ENCODE measurements around the gene E2F7.
A peak's percentile ranks its signal among the peaks of the same experiment; 100 is the strongest.
"Not testable (repeated sequence)": the region's sequence is repeated elsewhere in the genome, so short reads cannot be mapped to it uniquely, and the experiment has no call there.

E2F7 gene

DNA sequence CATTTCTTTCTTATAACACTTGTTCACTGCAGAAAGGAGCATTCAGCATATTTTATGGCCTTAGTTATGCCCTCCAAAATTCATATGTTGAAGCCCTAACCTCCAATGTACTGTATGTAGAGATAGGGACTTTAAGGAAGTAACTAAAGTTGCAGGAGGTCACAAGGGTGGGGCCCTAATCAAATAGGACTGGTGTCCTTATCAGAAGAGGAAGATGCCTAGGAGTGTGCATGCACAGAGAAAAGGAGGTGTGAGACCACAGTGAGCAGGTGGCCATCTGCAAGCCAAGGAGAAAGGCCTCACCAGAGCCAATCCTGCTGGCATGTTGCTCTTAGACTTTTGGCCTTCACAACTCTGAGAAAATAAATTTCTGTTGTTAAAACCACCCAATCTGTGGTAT, 12.9 kb upstream of the E2F7 start:
- H2BK12ac ChIP-seq (ENCODE audit: low read length), result no peak overlapping the region
- H3K23ac ChIP-seq (ENCODE audit: low read depth, low read length, poor library complexity), result no peak overlapping the region
- H2BK5ac ChIP-seq (ENCODE audit: low read length), result no peak overlapping the region
- H3K14ac ChIP-seq (ENCODE audit: low read length), result no peak overlapping the region
- H3K9me3 ChIP-seq (replicated peaks in 1 of 2; ENCODE audit: control insufficient read depth in 2 of 2, insufficient read depth in 1 of 2, low read depth in 1 of 2, low read length in 2 of 2), result no peaks in the 10 kb centered on the region
- no peak overlapping the region for H4K91ac ChIP-seq (ENCODE audit: low read depth, low read length, poor library complexity)
- no peak overlapping the region for H2BK15ac ChIP-seq (ENCODE audit: low read length)
- H3K4me1 ChIP-seq (ENCODE audit: control insufficient read depth in 2 of 2, insufficient read depth in 1 of 2, low read depth in 1 of 2, low read length in 2 of 2), result no peaks in the 10 kb centered on the region
- H3K4me2 ChIP-seq (ENCODE audit: insufficient read depth, low read length, poor library complexity, severe bottlenecking), result no peak overlapping the region
- H3K79me1 ChIP-seq (ENCODE audit: low read depth, low read length), result no peaks in the 10 kb centered on the region
- no peak overlapping the region for H3K18ac ChIP-seq (ENCODE audit: low read length)
- no peak overlapping the region for H3K4me3 ChIP-seq (ENCODE audit: low read length in 2 of 2)
- H2AK5ac ChIP-seq (ENCODE audit: low read depth, low read length), result no peak overlapping the region
- H2BK120ac ChIP-seq (ENCODE audit: low read depth, low read length), result no peak overlapping the region
- no peak overlapping the region for H2AFZ ChIP-seq (ENCODE audit: low read length)
- H3K4ac ChIP-seq (ENCODE audit: low read length), result no peak overlapping the region
- H4K8ac ChIP-seq (ENCODE audit: low read depth, low read length), result no peak overlapping the region
- H3K36me3 ChIP-seq (replicated peaks in 1 of 2; ENCODE audit: control insufficient read depth in 2 of 2, insufficient read depth in 2 of 2, low read length in 2 of 2), result no peaks in the 10 kb centered on the region
- no peak overlapping the region for H3K27ac ChIP-seq (replicated peaks; ENCODE audit: low read length)
- no peaks in the 10 kb centered on the region for H3K27me3 ChIP-seq (ENCODE audit: control insufficient read depth in 3 of 3, insufficient read depth in 3 of 3, low read depth in 1 of 3, low read length in 3 of 3)
- no peak for DNase-seq (ENCODE audit: low spot score)
- H3K9ac ChIP-seq (ENCODE audit: low read depth, low read length, poor library complexity), result no peak overlapping the region

DNA sequence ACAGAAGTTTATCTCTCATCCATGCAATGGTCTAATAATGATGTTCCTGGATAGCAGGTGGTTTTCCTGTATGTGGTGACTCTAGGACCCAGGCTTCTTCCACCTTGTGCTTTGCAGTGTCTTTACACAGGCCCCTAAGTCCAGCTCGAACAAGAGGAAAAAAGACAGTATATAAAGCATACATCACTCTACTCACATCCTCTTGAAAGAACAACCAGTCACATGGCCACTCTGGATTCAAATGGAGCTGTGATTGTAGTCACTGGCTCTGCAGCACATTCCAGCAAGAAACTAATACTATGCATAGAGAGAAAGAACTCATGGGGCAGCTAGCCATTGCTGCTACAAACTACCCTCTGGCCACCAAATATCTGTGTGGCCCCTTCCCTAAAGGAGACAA, 11.5 kb upstream of the E2F7 start:
- no peak overlapping the region for H2BK120ac ChIP-seq (ENCODE audit: low read depth, low read length)
- H3K27ac ChIP-seq (replicated peaks; ENCODE audit: low read length), result no peak overlapping the region
- H3K36me3 ChIP-seq (replicated peaks in 1 of 2; ENCODE audit: control insufficient read depth in 2 of 2, insufficient read depth in 2 of 2, low read length in 2 of 2), result no peaks in the 10 kb centered on the region
- no peak overlapping the region for H2AK5ac ChIP-seq (ENCODE audit: low read depth, low read length)
- no peak overlapping the region for H3K23ac ChIP-seq (ENCODE audit: low read depth, low read length, poor library complexity)
- H2AFZ ChIP-seq (ENCODE audit: low read length), result peak overlapping the region; percentile 54
- no CpG with 5 or more reads among the region's 1 CpG for WGBS, 2 donors (ENCODE audit: extremely low coverage in 2 of 2, insufficient read length in 2 of 2, insufficient replicate concordance in 1 of 2)
- no peak overlapping the region for H4K91ac ChIP-seq (ENCODE audit: low read depth, low read length, poor library complexity)
- H2BK12ac ChIP-seq (ENCODE audit: low read length), result no peak overlapping the region
- H2BK5ac ChIP-seq (ENCODE audit: low read length), result no peak overlapping the region
- no peaks in the 10 kb centered on the region for H3K4me1 ChIP-seq (ENCODE audit: control insufficient read depth in 2 of 2, insufficient read depth in 1 of 2, low read depth in 1 of 2, low read length in 2 of 2)
- no peak overlapping the region for H4K8ac ChIP-seq (ENCODE audit: low read depth, low read length)
- DNase-seq (ENCODE audit: low spot score), result no peak
- no peak overlapping the region for H3K9ac ChIP-seq (ENCODE audit: low read depth, low read length, poor library complexity)
- H3K27me3 ChIP-seq (ENCODE audit: control insufficient read depth in 3 of 3, insufficient read depth in 3 of 3, low read depth in 1 of 3, low read length in 3 of 3), result no peaks in the 10 kb centered on the region
- no peaks in the 10 kb centered on the region for H3K9me3 ChIP-seq (replicated peaks in 1 of 2; ENCODE audit: control insufficient read depth in 2 of 2, insufficient read depth in 1 of 2, low read depth in 1 of 2, low read length in 2 of 2)
- H3K4ac ChIP-seq (ENCODE audit: low read length), result no peak overlapping the region
- no peak overlapping the region for H3K14ac ChIP-seq (ENCODE audit: low read length)
- H3K4me2 ChIP-seq (ENCODE audit: insufficient read depth, low read length, poor library complexity, severe bottlenecking), result no peak overlapping the region
- no peak overlapping the region for H3K4me3 ChIP-seq (ENCODE audit: low read length in 2 of 2)
- H2BK15ac ChIP-seq (ENCODE audit: low read length), result no peak overlapping the region
- H3K79me1 ChIP-seq (ENCODE audit: low read depth, low read length), result no peaks in the 10 kb centered on the region
- H3K18ac ChIP-seq (ENCODE audit: low read length), result no peak overlapping the region

DNA sequence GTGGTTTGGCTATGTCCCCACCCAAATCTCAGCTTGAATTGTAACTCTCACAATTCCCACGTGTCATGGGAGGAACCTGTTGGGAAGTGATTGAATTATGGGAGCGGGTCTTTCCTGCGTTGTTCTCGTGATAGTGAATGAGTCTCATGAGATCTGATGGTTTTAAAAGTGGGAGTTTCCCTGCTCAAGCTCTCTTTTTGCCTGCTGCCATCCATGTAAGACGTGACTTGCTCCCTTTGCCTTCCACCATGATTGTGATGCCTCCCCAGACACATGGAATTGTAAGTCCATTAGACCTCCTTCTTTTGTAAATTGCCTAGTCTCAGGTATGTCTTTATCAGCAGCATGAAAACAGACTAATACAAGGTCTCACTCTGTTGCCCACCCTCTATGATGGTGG, 8.5 kb upstream of the E2F7 start:
- H3K4me3 ChIP-seq (ENCODE audit: low read length in 2 of 2), result not testable (repeated sequence)

DNA sequence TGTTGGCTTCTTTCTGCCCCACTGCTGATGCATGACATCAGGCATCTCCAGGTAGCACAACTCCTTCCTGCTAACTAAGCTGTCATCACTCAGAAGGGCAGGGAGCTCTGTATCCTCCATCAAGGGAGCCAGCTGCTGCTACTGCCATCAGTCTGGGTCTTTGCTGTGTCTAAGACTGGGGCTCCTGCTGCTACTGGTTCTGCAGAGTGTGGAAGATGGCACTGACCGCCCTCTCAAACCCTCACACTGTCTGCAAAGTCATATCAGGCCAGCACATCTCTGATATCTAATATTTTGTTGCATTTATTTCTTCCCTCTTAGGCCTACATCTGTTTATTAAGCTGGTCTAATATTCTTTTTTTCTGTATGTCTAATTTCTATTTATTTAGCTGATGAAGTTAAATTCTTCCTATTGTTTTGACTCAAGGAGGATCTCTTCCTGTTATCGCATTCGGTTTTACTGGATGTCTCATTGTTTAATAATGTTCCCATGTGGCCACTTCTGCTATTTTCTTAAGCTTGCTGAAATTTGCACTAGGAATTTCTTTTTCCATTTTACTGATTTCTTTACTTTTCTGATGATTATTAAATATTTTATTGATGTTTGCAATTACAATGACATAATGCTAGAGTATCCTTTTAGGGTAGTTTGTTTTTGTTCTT, 7.6 kb upstream of the E2F7 start:
- H3K23ac ChIP-seq (ENCODE audit: low read depth, low read length, poor library complexity), result no peak overlapping the region
- H3K27me3 ChIP-seq (ENCODE audit: control insufficient read depth in 3 of 3, insufficient read depth in 3 of 3, low read depth in 1 of 3, low read length in 3 of 3), result no peaks in the 10 kb centered on the region
- peaks cover 0 to 9% of the 10 kb centered on the region in 2 donors for H3K4me1 ChIP-seq (ENCODE audit: control insufficient read depth in 2 of 2, insufficient read depth in 1 of 2, low read depth in 1 of 2, low read length in 2 of 2)
- H2BK120ac ChIP-seq (ENCODE audit: low read depth, low read length), result no peak overlapping the region
- H2AFZ ChIP-seq (ENCODE audit: low read length), result no peak overlapping the region
- no peaks in the 10 kb centered on the region for H3K9me3 ChIP-seq (replicated peaks in 1 of 2; ENCODE audit: control insufficient read depth in 2 of 2, insufficient read depth in 1 of 2, low read depth in 1 of 2, low read length in 2 of 2)
- no peak overlapping the region for H3K27ac ChIP-seq (replicated peaks; ENCODE audit: low read length)
- no peak overlapping the region for H2BK15ac ChIP-seq (ENCODE audit: low read length)
- no peaks in the 10 kb centered on the region for H3K36me3 ChIP-seq (replicated peaks in 1 of 2; ENCODE audit: control insufficient read depth in 2 of 2, insufficient read depth in 2 of 2, low read length in 2 of 2)
- H3K14ac ChIP-seq (ENCODE audit: low read length), result no peak overlapping the region
- no peak overlapping the region for H2BK5ac ChIP-seq (ENCODE audit: low read length)
- H4K91ac ChIP-seq (ENCODE audit: low read depth, low read length, poor library complexity), result no peak overlapping the region
- H3K79me1 ChIP-seq (ENCODE audit: low read depth, low read length), result no peaks in the 10 kb centered on the region
- no peak overlapping the region for H2BK12ac ChIP-seq (ENCODE audit: low read length)
- H3K4me3 ChIP-seq (ENCODE audit: low read length in 2 of 2), result no peak overlapping the region
- no peak overlapping the region for H4K8ac ChIP-seq (ENCODE audit: low read depth, low read length)
- no peak overlapping the region for H3K9ac ChIP-seq (ENCODE audit: low read depth, low read length, poor library complexity)
- DNase-seq (ENCODE audit: low spot score), result no peak
- no CpG with 5 or more reads among the region's 3 CpGs for WGBS, 2 donors (ENCODE audit: extremely low coverage in 2 of 2, insufficient read length in 2 of 2, insufficient replicate concordance in 1 of 2)
- no peak overlapping the region for H3K4ac ChIP-seq (ENCODE audit: low read length)
- no peak overlapping the region for H2AK5ac ChIP-seq (ENCODE audit: low read depth, low read length)
- H3K4me2 ChIP-seq (ENCODE audit: insufficient read depth, low read length, poor library complexity, severe bottlenecking), result no peak overlapping the region
- no peak overlapping the region for H3K18ac ChIP-seq (ENCODE audit: low read length)

More for the DNA sequence above, 8.5 kb upstream of the E2F7 start:
- not testable (repeated sequence) for H3K18ac ChIP-seq (ENCODE audit: low read length); H2BK120ac ChIP-seq (ENCODE audit: low read depth, low read length); H2AFZ ChIP-seq (ENCODE audit: low read length); H3K14ac ChIP-seq (ENCODE audit: low read length); H3K27me3 ChIP-seq (ENCODE audit: control insufficient read depth in 3 of 3, insufficient read depth in 3 of 3, low read depth in 1 of 3, low read length in 3 of 3); H3K9me3 ChIP-seq (replicated peaks in 1 of 2; ENCODE audit: control insufficient read depth in 2 of 2, insufficient read depth in 1 of 2, low read depth in 1 of 2, low read length in 2 of 2); H3K23ac ChIP-seq (ENCODE audit: low read depth, low read length, poor library complexity); H2BK15ac ChIP-seq (ENCODE audit: low read length); H3K79me1 ChIP-seq (ENCODE audit: low read depth, low read length); H3K4me2 ChIP-seq (ENCODE audit: insufficient read depth, low read length, poor library complexity, severe bottlenecking); H3K27ac ChIP-seq (replicated peaks; ENCODE audit: low read length); H3K9ac ChIP-seq (ENCODE audit: low read depth, low read length, poor library complexity); DNase-seq (ENCODE audit: low spot score); H3K36me3 ChIP-seq (replicated peaks in 1 of 2; ENCODE audit: control insufficient read depth in 2 of 2, insufficient read depth in 2 of 2, low read length in 2 of 2); H2AK5ac ChIP-seq (ENCODE audit: low read depth, low read length); H4K8ac ChIP-seq (ENCODE audit: low read depth, low read length); H4K91ac ChIP-seq (ENCODE audit: low read depth, low read length, poor library complexity); H3K4me1 ChIP-seq (ENCODE audit: control insufficient read depth in 2 of 2, insufficient read depth in 1 of 2, low read depth in 1 of 2, low read length in 2 of 2); H2BK5ac ChIP-seq (ENCODE audit: low read length); H2BK12ac ChIP-seq (ENCODE audit: low read length); H3K4ac ChIP-seq (ENCODE audit: low read length)
- WGBS, 2 donors (ENCODE audit: extremely low coverage in 2 of 2, insufficient read length in 2 of 2, insufficient replicate concordance in 1 of 2), result no CpG with 5 or more reads among the region's 5 CpGs
